H1 (cell line): Measurements from ENCODE around the gene SYP. TPM values are rescaled to one million over a fixed set of nuclear protein-coding genes. Genes with fewer than 3 reads are reported as not detected.

Experiments used
- CHD2 ChIP-seq: IDR thresholded peaks from 2 replicates; pipeline ENCODE4 v1.6.1; 2012; ENCODE audit warnings: low read length, improper control_type of control experiment
- HDAC2 ChIP-seq, 2 experiments: fragments of 300-600 bp in 1 of 2; sonication (generic) in 1 of 2; IDR thresholded peaks; 2 replicates each; pipeline ENCODE4 v1.6.1; 2011 to 2012; ENCODE audit warnings: low read depth in 2 of 2, low read length in 2 of 2, mild to moderate bottlenecking in 2 of 2, moderate library complexity in 2 of 2, borderline replicate concordance in 1 of 2, inconsistent platforms in 1 of 2
- RFX5 ChIP-seq: IDR thresholded peaks from 2 replicates; pipeline ENCODE4 v1.6.1; 2011; ENCODE audit warnings: low read depth, low read length, improper control_type of control experiment, borderline replicate concordance
- TBP ChIP-seq: IDR thresholded peaks from 2 replicates; pipeline ENCODE4 v1.6.1; 2011; ENCODE audit warnings: low read depth, low read length, improper control_type of control experiment
- ZNF274 ChIP-seq: IDR thresholded peaks from 2 replicates; pipeline ENCODE4 v1.7.0; 2012; ENCODE audit warnings: low read length, borderline replicate concordance; ENCODE audit errors: extremely low read depth
- polyA plus RNA-seq, 7 experiments: library from polyadenylated mRNA; depleted of rRNA in 3 of 7; stranded (reverse) in 5 of 7; unstranded in 2 of 7; fragments of >200 nt in 5 of 7; fragments of 200-250 nt in 2 of 7; gene quantifications; 1 replicate in 5 of 7; 2 replicates in 1 of 7; 4 replicates in 1 of 7; pipeline versions ENCODE4 v1.2.1 to v1.2.3, GENCODE V29; 2011 to 2013; ENCODE audit warnings: missing spikeins in 2 of 7, mixed read lengths in 2 of 7
- total RNA-seq: library from RNA; stranded (reverse); fragmentation: NEBNext Ultra II Directional; extraction: Animal tissue kit (Norgen Biotek cat#: 25700); gene quantifications from 2 replicates; pipeline ENCODE4 v1.2.1, GENCODE V29; 2021
- TF ChIP-seq, protein P1 (sequence below): IDR thresholded peaks from 2 replicates; pipeline ENCODE4 v1.6.1; 2011; ENCODE audit warnings: low read depth, mild to moderate bottlenecking, low read length; ENCODE audit not compliant: insufficient read depth
- TF ChIP-seq, protein P2 (sequence below): fragments of 300-600 bp; sonication (generic); IDR thresholded peaks from 2 replicates; pipeline ENCODE4 v1.7.1; 2012; ENCODE audit warnings: low read length, moderate library complexity, mild to moderate bottlenecking, inconsistent platforms; ENCODE audit not compliant: insufficient replicate concordance
- TF ChIP-seq, protein P3 (sequence below): IDR thresholded peaks from 2 replicates; pipeline ENCODE4 v1.6.1; 2012; ENCODE audit warnings: low read length, inconsistent platforms

SYP gene
- total and polyA plus RNA-seq, 2 of the 8 experiments (the other 6 are each of a cell fraction or from before 2014, with no cell fraction given): 4.3 to 10.8 TPM

DNA sequence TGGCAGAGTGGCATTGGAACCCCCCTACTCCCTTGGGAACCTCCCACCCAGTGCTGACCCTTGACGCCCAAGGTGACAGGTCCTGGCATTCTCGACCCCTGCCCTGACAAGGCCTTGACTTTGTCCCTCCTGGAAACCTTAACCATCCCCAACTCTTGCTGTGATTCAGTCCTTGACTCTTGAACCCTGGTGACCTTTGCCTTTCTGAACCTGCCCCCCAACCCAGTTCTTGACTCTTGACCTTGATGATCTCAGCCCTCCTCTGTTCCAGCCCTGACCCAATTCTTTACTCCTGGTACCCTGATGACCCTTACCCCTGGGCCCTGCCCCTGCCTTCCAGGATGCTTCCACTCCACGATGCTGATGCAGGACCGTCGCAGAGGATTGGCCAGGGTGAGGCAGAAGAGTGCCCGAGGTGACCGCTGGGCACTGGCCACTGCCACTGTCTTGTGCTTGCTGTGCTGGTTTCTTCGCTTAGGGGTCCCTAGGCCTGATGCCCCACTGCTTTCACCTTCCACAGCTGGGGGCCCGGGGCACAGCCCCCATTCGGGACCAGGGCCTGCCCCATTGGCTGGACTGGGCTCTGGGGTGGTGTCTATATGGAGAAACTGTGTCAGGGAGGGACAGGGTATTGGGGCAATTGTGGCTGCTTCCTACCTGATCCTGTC lies 31.5 kb upstream of the SYP start (continued):
- TF ChIP-seq RFX5 (no peak), HDAC2 (IDR thresholded peaks at IDR 0.05; ENCODE audit: borderline replicate concordance in 1 of 2, low read depth in 2 of 2, low read length in 2 of 2) (no peak), CHD2 (no peak), ZNF274 (no peak), TBP (no peak)
- TF ChIP-seq, protein P1, sequence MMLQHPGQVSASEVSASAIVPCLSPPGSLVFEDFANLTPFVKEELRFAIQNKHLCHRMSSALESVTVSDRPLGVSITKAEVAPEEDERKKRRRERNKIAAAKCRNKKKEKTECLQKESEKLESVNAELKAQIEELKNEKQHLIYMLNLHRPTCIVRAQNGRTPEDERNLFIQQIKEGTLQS: no peak
- TF ChIP-seq, protein P2, sequence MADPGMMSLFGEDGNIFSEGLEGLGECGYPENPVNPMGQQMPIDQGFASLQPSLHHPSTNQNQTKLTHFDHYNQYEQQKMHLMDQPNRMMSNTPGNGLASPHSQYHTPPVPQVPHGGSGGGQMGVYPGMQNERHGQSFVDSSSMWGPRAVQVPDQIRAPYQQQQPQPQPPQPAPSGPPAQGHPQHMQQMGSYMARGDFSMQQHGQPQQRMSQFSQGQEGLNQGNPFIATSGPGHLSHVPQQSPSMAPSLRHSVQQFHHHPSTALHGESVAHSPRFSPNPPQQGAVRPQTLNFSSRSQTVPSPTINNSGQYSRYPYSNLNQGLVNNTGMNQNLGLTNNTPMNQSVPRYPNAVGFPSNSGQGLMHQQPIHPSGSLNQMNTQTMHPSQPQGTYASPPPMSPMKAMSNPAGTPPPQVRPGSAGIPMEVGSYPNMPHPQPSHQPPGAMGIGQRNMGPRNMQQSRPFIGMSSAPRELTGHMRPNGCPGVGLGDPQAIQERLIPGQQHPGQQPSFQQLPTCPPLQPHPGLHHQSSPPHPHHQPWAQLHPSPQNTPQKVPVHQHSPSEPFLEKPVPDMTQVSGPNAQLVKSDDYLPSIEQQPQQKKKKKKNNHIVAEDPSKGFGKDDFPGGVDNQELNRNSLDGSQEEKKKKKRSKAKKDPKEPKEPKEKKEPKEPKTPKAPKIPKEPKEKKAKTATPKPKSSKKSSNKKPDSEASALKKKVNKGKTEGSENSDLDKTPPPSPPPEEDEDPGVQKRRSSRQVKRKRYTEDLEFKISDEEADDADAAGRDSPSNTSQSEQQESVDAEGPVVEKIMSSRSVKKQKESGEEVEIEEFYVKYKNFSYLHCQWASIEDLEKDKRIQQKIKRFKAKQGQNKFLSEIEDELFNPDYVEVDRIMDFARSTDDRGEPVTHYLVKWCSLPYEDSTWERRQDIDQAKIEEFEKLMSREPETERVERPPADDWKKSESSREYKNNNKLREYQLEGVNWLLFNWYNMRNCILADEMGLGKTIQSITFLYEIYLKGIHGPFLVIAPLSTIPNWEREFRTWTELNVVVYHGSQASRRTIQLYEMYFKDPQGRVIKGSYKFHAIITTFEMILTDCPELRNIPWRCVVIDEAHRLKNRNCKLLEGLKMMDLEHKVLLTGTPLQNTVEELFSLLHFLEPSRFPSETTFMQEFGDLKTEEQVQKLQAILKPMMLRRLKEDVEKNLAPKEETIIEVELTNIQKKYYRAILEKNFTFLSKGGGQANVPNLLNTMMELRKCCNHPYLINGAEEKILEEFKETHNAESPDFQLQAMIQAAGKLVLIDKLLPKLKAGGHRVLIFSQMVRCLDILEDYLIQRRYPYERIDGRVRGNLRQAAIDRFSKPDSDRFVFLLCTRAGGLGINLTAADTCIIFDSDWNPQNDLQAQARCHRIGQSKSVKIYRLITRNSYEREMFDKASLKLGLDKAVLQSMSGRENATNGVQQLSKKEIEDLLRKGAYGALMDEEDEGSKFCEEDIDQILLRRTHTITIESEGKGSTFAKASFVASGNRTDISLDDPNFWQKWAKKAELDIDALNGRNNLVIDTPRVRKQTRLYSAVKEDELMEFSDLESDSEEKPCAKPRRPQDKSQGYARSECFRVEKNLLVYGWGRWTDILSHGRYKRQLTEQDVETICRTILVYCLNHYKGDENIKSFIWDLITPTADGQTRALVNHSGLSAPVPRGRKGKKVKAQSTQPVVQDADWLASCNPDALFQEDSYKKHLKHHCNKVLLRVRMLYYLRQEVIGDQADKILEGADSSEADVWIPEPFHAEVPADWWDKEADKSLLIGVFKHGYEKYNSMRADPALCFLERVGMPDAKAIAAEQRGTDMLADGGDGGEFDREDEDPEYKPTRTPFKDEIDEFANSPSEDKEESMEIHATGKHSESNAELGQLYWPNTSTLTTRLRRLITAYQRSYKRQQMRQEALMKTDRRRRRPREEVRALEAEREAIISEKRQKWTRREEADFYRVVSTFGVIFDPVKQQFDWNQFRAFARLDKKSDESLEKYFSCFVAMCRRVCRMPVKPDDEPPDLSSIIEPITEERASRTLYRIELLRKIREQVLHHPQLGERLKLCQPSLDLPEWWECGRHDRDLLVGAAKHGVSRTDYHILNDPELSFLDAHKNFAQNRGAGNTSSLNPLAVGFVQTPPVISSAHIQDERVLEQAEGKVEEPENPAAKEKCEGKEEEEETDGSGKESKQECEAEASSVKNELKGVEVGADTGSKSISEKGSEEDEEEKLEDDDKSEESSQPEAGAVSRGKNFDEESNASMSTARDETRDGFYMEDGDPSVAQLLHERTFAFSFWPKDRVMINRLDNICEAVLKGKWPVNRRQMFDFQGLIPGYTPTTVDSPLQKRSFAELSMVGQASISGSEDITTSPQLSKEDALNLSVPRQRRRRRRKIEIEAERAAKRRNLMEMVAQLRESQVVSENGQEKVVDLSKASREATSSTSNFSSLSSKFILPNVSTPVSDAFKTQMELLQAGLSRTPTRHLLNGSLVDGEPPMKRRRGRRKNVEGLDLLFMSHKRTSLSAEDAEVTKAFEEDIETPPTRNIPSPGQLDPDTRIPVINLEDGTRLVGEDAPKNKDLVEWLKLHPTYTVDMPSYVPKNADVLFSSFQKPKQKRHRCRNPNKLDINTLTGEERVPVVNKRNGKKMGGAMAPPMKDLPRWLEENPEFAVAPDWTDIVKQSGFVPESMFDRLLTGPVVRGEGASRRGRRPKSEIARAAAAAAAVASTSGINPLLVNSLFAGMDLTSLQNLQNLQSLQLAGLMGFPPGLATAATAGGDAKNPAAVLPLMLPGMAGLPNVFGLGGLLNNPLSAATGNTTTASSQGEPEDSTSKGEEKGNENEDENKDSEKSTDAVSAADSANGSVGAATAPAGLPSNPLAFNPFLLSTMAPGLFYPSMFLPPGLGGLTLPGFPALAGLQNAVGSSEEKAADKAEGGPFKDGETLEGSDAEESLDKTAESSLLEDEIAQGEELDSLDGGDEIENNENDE: no peak
- TF ChIP-seq, protein P3, sequence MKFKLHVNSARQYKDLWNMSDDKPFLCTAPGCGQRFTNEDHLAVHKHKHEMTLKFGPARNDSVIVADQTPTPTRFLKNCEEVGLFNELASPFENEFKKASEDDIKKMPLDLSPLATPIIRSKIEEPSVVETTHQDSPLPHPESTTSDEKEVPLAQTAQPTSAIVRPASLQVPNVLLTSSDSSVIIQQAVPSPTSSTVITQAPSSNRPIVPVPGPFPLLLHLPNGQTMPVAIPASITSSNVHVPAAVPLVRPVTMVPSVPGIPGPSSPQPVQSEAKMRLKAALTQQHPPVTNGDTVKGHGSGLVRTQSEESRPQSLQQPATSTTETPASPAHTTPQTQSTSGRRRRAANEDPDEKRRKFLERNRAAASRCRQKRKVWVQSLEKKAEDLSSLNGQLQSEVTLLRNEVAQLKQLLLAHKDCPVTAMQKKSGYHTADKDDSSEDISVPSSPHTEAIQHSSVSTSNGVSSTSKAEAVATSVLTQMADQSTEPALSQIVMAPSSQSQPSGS: no peak
